Measurements from ENCODE around the gene FANCD2OS. TPM values are rescaled to one million over a fixed set of nuclear protein-coding genes. Genes with fewer than 3 reads are reported as not detected.
A peak's percentile ranks its signal among the peaks of the same experiment; 100 is the strongest.
"Not testable (repeated sequence)": the region's sequence is repeated elsewhere in the genome, so short reads cannot be mapped to it uniquely, and the experiment has no call there.

The FANCD2OS gene
- total RNA-seq (2014; rRNA removed; shearing (Covaris generic)), result not detected in 2 replicates

DNA sequence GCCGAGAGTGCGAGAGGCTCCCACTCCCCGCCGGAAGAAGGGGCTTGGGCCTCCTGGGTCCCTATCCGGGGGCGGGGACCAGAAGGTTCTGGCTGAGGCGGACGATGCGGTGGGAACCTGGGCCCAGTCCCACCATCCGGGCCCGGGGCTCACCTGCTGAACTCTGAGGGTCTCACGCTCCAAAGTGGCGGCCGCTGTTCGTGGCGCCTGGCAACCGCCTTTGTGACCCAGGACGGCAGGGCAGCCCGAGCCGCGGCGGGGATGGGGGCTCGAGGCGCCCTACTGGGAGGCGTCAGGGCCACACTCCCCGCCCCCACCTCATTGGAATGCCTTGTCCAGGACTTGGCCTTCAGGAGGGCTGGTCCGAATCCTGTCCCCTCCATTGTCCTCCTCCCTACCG is at the start of gene FANCD2OS:
FANCD2OS (minus strand) TSS at position 165 of the 400 bp plus-strand sequence. CDS start 3,481 bp downstream, outside the sequence.
- no peak for DNase-seq (ENCODE audit: low spot score)

DNA sequence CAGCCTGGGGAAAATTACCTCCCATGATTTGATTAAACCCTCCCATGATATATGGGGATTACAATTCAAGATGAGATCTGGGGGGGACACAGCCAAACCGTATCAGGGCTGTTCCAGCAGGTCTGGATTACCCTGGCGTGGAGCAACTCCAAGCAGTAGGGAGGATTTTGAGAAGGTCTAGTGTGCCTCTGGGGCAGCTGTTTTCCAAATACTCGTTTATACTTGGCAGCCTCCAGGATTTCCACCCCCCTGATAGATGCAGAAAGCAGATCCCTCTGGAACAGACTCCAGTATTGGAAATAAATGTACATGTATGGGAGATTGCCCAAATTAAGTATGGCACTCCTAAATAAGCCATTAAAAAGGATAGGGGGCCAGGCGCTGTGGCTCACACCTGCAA is 49.0 kb upstream of the FANCD2OS start:
- no peak for DNase-seq (ENCODE audit: low spot score)

- no peak for DNase-seq (ENCODE audit: low spot score)
These were observed 47.6 kb upstream of the FANCD2OS start for GRCh38 chr3:10155658-10156057.

GRCh38 chr3:10155123-10155472 is 47.0 kb upstream of the FANCD2OS start:
- no peak for DNase-seq (ENCODE audit: low spot score)

- no peak for DNase-seq (ENCODE audit: low spot score)
These were observed 46.5 kb upstream of the FANCD2OS start for GRCh38 chr3:10154335-10155122.

GRCh38 chr3:10150987-10151386 is 42.9 kb upstream of the FANCD2OS start:
- no peak for DNase-seq (ENCODE audit: low spot score)

DNA sequence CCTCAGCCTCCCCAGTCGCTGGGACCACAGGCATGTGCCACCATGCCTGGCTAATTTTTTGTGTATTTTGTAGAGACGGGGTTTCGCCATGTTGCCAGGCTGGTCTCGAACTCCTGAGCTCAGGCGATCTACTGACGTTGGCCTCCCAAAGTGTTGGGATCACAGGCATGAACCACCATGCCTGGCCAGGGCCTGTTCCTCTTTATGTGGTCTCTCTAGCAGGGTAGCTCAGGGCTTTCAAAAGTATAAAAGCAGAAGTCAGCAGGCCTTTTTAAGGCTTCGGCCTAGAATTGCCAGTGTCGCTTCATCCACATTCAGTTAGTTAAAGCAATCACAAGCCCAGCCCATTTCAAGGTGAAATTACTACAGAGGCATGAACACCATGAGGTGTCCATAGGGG is 41.2 kb upstream of the FANCD2OS start:
- no peak for DNase-seq (ENCODE audit: low spot score)

- DNase-seq (ENCODE audit: low spot score), result no peak
These were observed 37.6 kb upstream of the FANCD2OS start for GRCh38 chr3:10145685-10146084.

GRCh38 chr3:10142707-10143560 is 34.9 kb upstream of the FANCD2OS start:
- no peak for DNase-seq (ENCODE audit: low spot score)

DNA sequence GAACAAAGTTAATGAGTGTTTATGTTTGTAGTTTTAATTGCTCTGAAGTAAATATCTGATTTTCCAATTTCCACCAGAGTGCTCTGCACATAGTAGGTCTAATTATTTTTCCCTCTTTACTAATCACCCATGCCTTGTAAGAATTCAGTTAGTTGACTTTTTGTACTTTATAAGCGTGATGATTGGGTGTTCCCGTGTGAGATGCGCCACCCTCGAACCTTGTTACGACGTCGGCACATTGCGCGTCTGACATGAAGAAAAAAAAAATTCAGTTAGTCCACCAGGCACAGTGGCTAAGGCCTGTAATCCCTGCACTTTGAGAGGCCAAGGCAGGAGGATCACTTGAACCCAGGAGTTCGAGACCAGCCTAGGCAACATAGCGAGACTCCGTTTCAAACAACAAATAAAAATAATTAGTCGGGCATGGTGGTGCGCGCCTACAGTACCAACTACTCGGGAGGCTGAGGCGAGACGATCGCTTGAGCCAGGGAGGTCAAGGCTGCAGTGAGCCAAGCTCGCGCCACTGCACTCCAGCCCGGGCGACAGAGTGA is 33.0 kb upstream of the FANCD2OS start:
- DNase-seq (ENCODE audit: low spot score), result no peak

GRCh38 chr3:10137178-10137577 is 29.1 kb upstream of the FANCD2OS start:
- DNase-seq (ENCODE audit: low spot score), result no peak

DNA sequence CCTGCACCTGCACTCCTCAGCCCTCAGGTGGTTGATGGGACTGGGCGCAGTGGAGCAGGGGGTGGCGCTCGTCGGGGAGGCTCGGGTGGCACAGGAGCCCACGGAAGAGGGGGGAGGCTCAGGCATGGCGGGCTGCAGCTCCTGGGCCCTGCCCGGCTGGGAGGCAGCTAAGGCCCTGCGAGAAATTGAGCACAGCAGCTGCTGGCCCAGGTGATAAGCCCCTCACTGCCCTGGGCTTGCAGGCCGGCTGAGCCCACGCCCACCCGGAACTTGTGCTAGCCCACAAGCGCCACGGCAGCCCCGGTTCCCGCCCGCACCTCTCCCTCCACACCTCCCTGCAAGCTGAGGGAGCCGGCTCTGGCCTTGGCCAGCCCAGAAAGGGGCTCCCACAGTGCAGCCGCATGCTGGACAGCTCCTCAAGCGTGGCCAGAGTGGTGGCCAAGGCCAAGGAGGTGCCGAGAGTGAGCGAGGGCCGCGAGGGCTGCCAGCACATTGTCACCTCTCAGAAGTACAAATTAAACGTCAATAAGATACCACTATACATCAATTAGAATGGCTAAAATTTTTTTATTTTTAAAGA is 28.5 kb upstream of the FANCD2OS start:
- DNase-seq (ENCODE audit: low spot score), result no peak

DNA sequence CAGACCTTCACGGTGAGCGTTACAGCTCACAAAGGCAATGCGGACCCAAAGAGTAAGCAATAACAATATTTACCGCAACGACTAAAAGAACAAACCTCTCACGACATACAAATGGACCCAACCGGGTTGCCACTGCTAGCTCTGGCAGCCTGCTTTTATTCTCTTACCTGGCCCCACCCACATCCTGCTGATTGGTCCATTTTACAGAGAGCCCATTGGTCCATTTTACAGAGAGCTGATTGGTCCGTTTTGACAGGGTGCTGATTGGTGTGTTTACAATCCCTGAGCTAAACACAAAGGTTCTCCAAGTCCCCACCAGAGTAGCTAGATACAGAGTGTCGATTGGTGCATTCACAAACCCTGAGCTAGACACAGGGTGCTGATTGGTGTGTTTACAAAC is 27.8 kb upstream of the FANCD2OS start:
- not testable (repeated sequence) for DNase-seq (ENCODE audit: low spot score)

- no peak for DNase-seq (ENCODE audit: low spot score)
These were observed 14.7 kb upstream of the FANCD2OS start for GRCh38 chr3:10122724-10123123.

GRCh38 chr3:10121064-10121463 is 13.0 kb upstream of the FANCD2OS start:
- DNase-seq (ENCODE audit: low spot score), result no peak

DNA sequence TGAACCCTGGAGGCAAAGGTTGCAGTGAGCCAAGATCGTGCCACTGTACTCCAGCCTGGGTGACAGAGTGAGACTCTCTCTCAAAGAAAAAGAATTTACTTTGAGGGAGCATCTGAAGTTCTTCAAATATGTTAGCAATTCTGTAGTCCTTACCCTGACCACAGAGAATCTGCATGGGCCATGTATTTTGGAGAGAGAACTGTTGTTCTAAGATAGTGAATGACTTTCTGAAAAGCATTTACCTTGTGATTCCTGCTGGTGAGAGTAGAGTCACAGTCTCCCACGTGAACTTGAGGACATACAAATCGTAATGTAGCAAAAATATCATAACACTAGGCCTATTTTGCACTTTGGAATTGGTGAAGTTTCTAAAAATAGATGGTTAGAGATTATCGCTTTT is 11.3 kb upstream of the FANCD2OS start:
- no peak for DNase-seq (ENCODE audit: low spot score)

- no peak for DNase-seq (ENCODE audit: low spot score)
These were observed 8.9 kb upstream of the FANCD2OS start for GRCh38 chr3:10116928-10117327.

DNA sequence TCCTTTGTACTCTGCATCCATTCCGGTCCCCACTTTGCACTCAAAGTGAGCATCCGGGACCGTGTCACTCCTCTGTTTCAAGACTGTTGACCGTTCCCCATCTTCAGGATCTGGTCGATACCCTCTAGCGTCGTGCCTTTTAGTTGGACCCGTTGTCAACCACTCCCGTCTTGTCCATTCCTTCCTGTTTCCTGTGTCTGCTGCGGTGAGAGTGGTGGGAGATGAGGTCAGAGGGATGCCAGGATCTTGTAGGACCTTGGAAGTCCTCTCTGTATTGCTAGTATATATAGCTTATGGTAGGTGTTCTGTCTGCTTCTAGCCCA is 8.0 kb upstream of the FANCD2OS start:
- DNase-seq (ENCODE audit: low spot score), result peak; percentile 47

GRCh38 chr3:10115326-10116137 is 7.5 kb upstream of the FANCD2OS start, which contains the start of gene BRK1:
Gene BRK1, plus strand, starts transcription at chr3:10115675. Its CDS starts 27 bp downstream, at chr3:10115702.
- DNase-seq (ENCODE audit: low spot score), result peak; percentile 97

DNA sequence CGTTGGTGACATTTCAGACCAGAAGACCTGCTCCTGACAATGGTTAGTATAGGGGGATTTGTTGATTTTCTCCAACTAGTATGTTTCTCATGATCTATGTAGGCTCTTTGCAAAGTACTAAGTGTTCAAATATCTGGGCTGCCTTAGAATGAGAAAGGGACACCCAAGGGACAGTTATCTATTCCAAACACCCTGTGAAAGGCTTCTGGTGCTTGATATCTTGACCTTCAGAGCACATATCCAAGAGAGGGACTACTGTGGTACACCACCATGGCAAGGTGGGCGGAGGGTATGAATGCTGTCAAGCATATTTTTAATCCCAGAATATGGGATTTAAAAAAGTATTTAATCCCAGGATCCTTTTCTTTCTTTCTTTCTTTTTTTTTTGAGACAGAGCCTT is 1.1 kb downstream of the FANCD2OS start:
- DNase-seq (ENCODE audit: low spot score), result no peak

- DNase-seq (ENCODE audit: low spot score), result no peak
These were observed 9.0 kb downstream of the FANCD2OS start for GRCh38 chr3:10099041-10099440.

All from A172 (cell line).